Dedifferentiated amniotic fluid mesenchymal stem cell (primary cell): ENCODE measurements around the gene EXOC7.
"Not testable (repeated sequence)": the region's sequence is repeated elsewhere in the genome, so short reads cannot be mapped to it uniquely, and the experiment has no call there.

ENCODE experiments used
- DNase-seq: peaks from one replicate; pipeline ENCODE4 v3.0.0-alpha.2; 2016; ENCODE audit errors: extremely low spot score

The EXOC7 gene

DNA sequence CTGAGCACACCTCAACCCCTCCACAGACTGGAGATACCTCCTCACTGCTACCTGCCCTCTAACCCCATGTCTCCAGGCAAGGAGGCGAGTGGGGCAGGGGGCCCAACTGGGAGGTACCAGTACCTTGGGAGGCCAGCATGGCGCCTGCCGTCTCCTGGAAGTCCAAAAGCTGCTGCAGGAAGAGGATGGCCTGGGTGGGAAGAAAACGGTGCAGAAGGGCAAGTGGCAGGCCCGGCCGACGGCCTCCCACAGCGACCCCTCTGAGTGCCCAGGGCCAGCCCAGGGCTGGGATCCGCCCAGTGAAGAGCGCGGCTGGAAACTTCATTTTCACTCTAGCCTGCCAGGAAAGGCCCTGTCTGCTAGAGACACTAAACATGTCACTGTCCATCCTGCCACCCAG, 16.1 kb downstream of the EXOC7 start:
- DNase-seq = no peak

DNA sequence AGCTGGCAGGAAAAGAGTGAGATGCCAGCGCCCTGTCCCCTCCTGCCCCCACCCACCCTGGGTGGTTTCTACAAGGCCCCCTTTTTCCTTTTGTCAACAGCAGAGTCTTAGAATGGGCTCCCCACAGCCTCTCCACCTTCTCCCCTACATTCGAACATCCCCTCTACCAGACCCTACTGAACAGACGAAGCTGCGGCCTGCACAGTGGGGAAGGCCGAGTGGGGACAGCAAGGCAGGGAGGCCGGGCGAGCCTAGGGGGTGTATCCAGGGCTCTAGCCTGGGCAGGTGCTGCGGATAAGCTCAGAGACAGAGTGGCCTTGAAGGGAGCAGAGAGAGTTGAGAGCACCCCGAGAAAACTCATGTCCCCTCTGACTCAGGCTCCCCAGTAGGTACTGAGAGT, 17.2 kb downstream of the EXOC7 start:
- no peak for DNase-seq

DNA sequence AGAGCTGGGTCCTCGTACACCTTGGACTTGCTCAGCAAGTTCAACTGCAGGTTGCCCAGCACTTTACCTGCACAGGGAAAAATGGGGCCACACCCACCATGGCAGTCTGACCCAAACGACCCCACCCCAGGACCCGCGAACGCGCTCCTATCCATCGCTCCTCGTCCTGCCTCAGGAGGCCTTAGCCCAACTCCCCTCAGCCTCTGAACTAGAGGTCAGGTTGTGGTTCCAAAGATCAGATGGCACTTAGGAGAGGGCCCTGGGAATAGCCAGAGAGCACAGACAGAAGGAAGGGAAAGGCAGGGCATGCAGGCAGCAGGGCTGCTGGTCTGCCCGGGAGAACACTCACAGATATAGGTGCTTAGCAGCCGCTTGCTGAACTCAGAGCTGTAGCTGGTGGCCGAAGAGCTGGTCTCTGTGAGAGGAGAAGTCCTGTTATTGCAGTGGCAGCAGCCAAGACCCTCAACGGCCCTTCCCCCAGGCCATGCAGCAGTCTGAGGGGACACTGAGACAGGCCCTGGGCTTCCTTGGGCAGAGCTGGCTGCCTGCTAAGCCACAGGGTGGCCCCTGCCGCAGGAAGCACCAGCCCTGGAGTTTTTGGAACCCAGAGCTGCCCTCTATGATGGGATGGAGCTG, 17.7 kb downstream of the EXOC7 start:
- no peak for DNase-seq

DNA sequence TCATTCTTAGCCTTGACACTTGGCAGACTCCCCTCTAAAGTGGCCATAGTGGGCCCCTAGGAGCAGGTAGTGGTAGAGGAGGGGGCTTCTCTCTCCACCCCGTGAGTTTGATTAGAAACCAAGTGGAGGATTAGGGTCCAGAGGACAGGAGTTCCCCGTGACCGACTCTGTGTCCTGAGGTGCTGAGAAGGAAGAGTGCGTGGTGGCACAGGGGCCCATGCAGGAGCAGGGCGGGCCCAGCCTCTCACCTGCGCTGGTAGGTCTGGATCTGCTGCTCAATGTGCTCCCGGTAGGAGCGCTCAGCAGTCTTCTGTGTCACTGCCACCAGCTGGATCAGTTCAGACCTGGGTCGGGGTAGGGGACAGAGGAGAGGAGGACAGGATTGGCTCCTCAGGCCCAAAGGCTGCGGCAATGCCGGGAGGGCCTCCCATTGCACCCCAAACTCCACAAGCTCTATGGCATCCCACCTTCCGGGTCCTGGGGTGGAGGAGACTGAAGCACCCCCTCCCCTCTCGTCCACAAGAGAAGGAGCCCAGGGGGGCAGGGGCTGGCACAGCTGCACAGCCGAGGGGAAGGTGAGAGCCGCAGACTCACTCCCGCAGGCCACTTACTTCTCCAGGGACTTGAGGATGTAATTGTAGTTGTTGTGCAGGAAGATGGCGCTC, 18.4 kb downstream of the EXOC7 start:
- DNase-seq = no peak

DNA sequence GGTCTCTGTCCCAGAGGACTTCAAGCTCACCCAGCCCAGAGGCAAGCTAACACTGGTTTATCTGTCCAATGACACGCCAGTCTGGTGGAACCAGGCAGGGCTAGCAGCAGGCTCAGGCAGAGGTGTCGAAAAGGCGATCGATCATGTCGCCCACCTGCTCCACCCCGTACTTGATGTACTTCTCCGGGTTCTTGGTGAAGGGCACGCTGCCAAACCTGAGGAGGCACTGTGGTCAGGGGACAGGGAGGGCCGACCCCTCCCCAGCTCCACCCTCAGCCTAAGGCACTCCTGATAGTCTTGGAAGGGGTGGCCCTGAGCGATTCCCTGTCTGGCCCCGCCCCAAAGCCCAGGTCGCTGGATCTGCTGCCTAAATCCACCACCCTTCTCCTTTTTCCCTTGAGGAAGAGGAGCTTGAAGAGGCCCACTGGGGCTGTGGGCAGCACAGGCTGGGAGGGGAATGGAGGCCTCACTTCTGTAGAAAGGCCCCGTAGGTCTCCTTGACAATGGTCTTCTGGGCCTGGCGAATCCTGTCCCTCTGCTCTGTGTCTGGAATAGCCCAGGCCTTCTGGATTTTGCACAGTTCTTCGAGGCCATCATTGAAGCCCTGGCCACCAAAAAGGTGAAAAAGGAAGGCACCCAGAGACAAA, 19.9 kb downstream of the EXOC7 start:
- DNase-seq = no peak

DNA sequence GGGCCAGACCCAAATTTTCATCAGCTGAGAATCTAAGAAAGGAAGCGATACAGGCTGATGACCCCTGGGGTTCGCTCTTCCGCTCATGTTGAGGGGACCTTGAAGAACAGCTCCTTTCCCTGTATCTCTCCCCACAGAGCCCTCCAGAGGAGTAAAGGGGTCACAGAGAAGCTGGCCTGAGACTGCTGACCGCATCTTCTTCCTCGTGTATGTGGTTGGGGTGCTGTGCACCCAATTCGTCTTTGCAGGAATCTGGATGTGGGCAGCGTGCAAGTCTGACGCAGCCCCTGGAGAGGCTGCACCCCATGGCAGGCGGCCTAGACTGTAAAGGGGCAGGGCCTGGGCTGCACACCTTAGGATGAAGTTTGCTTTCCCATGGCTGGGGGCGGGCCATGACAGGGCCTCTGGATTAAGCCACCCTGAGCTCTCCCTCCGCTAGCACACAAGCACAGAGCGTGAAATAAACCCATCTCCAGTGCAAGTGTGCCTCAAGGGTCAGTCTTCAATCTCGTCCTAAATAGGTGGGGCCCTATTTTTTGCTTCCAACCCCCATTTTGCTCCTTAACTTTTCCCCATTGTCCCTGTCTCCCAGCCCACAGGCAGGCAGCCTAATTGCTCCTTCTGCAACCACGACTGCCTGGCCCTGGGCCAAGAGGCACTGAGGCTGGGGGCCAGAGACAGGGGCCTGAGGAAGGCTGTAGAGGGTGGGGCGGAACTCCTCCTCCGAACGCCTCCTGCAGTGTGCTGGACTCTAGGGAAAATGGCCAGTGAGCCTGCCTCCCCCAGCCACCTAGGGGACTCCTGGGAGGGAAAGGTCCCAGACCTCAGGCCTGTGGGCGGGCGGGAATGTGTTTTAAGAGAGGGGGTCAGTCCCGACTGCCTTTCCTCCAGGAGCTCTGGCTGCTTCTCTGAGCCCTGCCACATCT, 21.0 kb downstream of the EXOC7 start:
- DNase-seq = no peak

DNA sequence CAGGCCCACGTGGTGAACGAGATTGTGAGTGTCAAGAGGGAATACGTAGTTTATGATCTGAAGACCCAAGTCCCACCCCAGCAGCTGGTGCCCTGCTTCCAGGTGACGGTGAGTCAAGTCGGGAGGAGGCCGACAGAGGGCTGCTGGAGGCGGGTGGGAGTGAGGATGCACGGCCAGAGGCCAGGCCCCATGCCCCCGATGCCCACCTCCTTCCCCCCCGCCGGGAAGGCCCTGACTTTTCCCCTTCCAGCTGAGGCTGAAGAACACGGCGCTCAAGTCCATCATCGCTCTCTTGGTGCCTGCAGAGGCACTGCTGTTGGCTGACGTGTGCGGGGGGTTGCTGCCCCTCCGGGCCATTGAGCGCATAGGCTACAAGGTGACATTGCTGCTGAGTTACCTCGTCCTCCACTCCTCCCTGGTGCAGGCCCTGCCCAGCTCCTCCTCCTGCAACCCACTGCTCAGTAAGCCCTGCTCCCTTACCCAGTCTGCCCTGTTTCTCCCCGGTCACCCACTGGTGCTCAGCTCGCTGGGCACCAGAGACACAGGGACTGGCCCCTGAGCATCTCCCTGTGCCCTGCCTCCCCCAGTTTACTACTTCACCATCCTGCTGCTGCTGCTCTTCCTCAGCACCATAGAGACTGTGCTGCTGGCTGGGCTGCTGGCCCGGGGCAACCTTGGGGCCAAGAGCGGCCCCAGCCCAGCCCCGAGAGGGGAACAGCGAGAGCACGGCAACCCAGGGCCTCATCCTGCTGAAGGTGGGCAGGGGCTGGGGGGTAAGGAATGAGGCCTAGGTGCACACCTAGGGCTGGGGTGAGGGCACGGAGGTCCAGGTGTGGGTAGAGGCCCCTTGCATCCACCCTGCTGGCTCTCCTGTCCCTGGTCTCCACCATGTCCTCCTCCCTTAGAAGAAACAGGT, 22.0 kb downstream of the EXOC7 start:
- no peak for DNase-seq

DNA sequence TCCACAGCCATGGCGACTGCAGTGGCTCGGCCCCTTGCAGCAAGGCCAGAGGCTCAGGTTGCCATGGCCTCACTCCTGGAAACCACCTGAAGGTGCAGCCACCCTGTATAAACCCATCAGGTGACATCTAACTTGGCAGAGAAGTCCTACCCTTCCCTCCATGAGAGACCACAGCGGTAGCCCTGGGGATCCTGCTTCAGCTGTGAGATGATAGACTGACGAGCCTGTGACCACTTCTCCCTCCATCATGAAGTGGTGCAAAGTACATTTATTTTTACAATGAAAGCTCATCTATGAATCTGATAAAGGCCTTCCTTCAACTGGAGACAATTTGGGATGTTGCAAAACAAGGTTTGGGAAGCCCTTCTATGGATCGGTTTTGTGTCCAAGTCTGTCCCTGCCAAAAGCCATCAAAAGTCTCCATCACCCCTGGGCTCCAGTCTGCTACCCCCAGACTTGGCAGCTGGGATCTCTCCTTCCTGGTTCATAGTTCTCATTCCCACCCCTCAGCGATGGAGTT, 22.8 kb downstream of the EXOC7 start:
- DNase-seq = no peak

DNA sequence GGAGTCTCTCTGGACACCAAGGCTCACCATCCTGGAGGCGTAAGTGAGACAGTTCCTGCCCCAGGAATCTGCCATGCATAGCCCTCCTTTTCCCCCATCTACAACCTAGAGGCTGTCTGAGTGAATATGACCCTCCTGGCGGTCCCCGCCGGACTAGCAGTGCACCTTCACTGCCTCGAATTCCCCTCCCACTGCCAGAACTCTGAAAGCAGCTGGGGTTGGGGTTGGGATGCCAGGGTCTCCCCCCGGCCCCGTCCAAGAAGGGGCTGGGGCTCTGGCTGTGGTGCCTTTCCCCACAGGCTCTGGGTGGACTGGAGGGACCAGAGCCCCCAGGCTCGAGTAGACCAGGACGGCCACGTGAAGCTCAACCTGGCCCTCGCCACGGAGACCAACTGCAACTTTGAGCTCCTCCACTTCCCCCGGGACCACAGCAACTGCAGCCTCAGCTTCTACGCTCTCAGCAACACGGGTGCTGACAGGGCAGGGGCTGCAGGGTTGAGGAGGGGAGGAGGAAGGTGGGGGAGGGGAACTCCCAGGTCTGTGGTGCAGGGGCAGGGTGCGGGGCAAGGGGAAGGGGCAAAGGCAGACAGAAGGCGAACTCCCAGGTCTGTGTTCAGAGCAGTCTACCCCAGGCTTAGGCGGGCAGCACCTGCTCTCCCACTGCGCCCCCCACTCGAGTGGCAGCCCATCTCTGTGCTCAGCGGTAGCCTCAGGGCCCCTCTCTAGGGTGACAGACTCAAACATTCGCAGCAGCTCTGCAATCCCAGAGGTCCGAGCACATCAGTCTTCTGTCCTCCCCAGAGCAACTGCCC, 23.4 kb downstream of the EXOC7 start:
- no peak for DNase-seq

DNA sequence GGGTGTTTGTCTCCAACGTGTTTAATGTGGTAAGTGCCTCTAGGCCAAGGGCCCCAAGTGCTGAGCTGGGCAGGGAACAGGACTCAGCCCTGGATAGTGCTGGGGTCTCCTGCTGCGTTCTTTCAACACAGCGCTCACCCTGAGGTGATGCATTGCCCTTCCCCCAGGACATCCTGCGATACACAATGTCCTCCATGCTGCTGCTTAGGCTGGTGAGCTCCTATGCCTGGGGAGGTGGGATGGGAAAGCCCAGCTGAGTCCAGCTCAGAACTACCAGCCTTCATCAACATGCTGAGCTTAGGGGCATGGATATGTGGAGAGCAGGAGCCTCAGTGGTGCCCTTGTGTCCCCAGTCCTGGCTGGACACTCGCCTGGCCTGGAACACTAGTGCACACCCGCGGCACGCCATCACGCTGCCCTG, 24.0 kb downstream of the EXOC7 start:
- no peak for DNase-seq

DNA sequence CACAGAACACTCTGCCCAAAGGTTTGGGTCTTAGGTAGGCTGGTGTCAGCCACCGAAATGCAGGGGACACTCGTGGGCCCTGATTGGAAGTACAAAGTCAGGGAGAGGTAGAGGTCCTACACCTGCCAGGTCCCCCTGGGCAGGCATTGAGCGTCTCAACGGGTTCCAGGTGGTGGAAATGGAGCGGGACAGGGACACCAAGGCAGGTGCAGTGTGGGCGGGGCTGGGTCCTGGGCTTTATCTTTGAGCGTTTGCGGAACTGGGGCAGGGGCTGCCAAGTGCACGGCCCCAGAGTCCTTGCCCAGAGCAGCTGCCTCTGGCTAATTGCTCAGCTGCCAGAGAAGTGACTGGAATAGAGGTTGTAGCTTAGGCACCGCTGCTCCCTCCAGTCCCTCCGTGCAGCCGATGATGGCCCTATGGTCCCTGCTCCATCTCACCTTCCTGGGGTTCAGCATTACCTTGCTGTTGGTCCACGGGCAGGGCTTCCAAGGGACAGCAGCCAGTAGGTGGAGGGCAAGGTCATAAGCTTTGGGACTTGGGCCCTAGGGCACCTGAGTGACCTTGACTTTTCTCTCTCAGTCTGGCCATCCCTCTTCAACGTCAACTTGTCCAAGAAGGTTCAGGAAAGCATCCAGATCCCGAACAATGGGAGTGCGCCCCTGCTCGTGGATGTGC, 24.6 kb downstream of the EXOC7 start, which contains the start of gene ZACN:
Gene ZACN (plus strand): TSS at position 323 of the 675 bp plus-strand sequence. CDS start 83 bp downstream, at position 406.
- DNase-seq = no peak

DNA sequence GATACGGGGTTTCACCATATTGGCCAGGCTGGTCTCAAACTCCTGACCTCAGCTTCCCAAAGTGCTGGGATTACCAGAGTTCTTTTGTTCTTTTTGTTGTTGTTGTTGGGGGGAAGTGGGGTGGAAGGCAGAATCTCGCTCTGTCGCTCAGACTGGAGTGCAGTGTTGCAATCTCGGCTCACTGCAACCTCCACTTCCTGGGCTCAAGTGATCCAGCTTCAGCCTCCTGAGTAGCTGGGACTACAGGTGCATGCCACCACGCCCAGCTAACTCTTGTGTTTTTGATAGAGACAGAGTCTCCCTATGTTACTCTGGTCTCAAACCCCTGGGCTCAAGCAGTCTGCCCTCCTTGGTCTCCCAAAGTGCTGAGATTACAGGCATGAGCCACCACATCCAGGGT, 25.2 kb downstream of the EXOC7 start:
- not testable (repeated sequence) for DNase-seq

DNA sequence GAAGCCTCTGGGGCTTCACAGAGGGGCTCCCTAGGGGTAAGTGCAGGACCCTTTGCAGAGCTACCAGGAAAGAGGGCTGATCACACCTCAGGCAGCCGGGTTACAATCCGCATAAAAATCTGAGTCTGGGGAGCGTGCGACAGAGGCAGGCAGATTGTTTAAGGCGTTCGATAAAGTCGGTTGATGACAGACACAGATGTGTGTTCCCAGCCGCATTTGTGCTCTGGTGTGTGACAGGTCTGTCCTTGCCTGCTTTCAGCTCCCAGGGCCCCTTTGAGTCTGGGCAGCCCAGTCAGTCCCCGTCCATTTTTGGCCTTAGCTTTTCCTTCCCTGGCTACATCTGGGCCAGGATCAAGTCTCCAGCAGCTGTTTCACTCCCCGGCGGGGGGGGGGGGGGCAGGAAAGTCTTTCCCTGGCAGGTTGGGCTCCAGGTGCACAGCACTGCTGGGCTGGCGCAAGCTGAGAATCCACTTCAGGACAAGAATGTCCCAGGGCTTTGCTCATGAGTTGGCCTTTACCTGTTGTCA, 25.9 kb downstream of the EXOC7 start:
- no peak for DNase-seq

DNA sequence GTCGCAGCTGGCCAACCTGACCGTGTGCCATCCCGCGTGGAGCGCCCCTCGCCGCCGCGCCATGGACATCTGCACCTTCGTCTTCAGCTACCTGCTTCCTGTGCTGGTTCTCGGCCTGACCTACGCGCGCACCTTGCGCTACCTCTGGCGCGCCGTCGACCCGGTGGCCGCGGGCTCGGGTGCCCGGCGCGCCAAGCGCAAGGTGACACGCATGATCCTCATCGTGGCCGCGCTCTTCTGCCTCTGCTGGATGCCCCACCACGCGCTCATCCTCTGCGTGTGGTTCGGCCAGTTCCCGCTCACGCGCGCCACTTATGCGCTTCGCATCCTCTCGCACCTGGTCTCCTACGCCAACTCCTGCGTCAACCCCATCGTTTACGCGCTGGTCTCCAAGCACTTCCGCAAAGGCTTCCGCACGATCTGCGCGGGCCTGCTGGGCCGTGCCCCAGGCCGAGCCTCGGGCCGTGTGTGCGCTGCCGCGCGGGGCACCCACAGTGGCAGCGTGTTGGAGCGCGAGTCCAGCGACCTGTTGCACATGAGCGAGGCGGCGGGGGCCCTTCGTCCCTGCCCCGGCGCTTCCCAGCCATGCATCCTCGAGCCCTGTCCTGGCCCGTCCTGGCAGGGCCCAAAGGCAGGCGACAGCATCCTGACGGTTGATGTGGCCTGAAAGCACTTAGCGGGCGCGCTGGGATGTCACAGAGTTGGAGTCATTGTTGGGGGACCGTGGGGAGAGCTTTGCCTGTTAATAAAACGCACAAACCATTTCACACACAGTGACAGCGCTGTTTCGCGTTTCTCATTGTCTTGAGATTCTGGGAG, 26.6 kb downstream of the EXOC7 start:
- DNase-seq = no peak

DNA sequence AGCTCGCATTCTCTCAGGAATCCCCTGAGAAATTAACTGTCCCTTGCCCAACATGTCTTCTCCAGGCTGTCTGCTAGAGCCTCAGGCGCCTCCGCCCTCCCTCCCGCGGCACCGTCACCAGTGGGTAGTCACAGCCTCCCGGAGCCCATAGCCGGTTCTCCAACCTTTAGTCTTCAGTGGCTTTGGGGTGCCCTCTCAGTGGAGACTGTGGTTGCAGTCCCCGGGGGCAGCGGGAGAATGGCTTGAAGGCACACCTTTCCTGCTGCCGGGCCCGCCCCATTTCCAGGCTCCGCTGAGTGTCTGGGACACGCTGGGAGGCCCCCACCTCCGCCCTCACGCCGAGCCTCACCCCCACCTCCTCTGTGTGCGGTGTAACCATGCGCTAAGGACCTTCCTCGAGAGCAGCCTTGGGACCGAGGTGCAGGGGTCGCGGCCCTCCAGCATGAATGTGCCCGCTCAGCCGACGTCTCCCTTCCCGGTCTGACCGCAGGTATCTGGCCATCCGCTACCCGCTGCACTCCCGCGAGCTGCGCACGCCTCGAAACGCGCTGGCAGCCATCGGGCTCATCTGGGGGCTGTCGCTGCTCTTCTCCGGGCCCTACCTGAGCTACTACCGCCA, 27.3 kb downstream of the EXOC7 start:
- DNase-seq = no peak

DNA sequence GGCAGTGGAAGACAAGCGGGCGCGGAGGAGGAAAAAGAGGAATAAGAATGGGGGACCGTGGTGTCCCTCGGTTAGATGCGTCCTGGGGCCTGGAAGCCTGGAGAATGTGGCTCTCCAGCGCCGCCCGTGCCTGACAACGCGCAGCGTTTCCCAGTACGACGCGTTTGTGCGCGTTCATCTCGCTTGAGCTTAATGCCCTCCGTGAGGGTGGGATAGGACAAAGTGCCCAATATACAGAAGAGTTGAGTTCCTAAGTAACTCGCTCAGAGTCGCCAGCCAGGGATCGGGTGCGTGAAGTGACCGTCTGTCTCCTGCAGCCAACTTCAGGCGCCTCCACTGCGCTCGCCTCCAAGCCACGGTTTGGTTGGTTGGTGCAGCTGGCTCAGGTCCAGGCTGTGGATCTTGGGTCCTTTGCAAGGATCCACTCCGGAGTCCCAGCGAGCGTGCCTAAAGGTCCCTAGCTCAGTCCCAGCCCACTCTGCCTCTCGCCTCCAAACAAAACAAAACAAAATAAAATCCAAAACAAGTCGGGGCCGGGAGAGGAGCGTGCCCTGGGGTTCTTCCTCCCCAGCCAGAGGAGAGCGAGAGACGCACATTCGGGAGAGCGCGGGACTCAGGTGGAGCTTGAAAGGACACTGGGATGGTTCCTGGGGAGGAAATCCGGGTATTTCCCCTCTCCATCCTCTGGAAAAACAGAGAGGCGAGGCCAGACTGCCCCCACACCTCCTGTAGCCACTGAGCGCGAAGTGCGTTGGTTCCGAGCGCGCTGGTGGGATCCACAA, 28.0 kb downstream of the EXOC7 start:
- no peak for DNase-seq
